ENCODE data around the gene GPA33. TPM values are rescaled to one million over a fixed set of nuclear protein-coding genes. Genes with fewer than 3 reads are reported as not detected.

GPA33 gene
- polyA plus RNA-seq, 1 donor from 2014 or later: 0.14 TPM

DNA sequence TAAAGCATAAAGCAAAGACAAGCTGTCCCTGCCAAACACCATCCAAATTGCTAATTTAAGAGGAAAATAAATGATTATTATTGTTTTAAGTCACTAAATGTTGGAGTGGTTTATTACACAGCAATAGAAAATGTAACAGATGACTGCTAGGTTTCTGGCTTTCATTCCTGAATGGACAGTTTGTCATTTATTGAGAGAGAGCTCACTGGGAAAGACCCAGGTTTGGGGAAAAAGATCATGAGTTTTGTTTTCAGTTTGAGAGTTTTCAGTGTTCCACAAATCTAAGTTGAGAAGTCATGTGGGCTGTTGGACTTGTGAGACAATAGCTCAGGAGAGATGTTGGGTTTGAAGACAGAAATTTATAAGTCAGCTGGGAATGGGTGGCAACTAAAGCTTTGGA is 5.4 kb downstream of the GPA33 start:
- Histone ChIP-seq H3K9me2 (ENCODE audit: insufficient read depth, low read length) (no peaks in the 10 kb centered on the region), H3K9ac (ENCODE audit: low read length) (no peak overlapping the region), H3K4me2 (ENCODE audit: low read length) (no peak overlapping the region), H3K4me3 (ENCODE audit: low read length) (no peak overlapping the region), H3F3A (ENCODE audit: insufficient read depth, low read length, poor library complexity, severe bottlenecking) (no peaks in the 10 kb centered on the region), H3K36me3 (ENCODE audit: insufficient read depth, low read length) (no peaks in the 10 kb centered on the region), H3K27ac (ENCODE audit: low read length) (no peak overlapping the region), H3K79me2 (replicated peaks; ENCODE audit: insufficient read depth, low read length) (no peaks in the 10 kb centered on the region), H4K20me1 (ENCODE audit: insufficient read depth) (no peaks in the 10 kb centered on the region), H2AFZ (ENCODE audit: low read depth, low read length) (no peak overlapping the region), H3K9me3 (ENCODE audit: low read length) (no peaks in the 10 kb centered on the region), H3K27me3 (ENCODE audit: insufficient read depth, low read depth, low read length) (no peaks in the 10 kb centered on the region)
- no peak for TF ChIP-seq RAD21 (conservative IDR thresholded peaks at IDR 0.05)
- no peak for TF ChIP-seq EZH2 (IDR thresholded peaks at IDR 0.05; ENCODE audit: borderline replicate concordance, insufficient read depth, low read length, poor library complexity, severe bottlenecking)
- TF ChIP-seq EP300 (conservative IDR thresholded peaks at IDR 0.05; ENCODE audit: poor library complexity, severe bottlenecking): no peak
- TF ChIP-seq, protein P1, sequence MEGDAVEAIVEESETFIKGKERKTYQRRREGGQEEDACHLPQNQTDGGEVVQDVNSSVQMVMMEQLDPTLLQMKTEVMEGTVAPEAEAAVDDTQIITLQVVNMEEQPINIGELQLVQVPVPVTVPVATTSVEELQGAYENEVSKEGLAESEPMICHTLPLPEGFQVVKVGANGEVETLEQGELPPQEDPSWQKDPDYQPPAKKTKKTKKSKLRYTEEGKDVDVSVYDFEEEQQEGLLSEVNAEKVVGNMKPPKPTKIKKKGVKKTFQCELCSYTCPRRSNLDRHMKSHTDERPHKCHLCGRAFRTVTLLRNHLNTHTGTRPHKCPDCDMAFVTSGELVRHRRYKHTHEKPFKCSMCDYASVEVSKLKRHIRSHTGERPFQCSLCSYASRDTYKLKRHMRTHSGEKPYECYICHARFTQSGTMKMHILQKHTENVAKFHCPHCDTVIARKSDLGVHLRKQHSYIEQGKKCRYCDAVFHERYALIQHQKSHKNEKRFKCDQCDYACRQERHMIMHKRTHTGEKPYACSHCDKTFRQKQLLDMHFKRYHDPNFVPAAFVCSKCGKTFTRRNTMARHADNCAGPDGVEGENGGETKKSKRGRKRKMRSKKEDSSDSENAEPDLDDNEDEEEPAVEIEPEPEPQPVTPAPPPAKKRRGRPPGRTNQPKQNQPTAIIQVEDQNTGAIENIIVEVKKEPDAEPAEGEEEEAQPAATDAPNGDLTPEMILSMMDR (IDR thresholded peaks at IDR 0.05; ENCODE audit: poor library complexity, severe bottlenecking): no peak
- TF ChIP-seq POLR2AphosphoS5 (IDR thresholded peaks at IDR 0.05): no peak
- no peak for TF ChIP-seq TAF1 (IDR thresholded peaks at IDR 0.05; ENCODE audit: low read depth)
- TF ChIP-seq, protein P2, sequence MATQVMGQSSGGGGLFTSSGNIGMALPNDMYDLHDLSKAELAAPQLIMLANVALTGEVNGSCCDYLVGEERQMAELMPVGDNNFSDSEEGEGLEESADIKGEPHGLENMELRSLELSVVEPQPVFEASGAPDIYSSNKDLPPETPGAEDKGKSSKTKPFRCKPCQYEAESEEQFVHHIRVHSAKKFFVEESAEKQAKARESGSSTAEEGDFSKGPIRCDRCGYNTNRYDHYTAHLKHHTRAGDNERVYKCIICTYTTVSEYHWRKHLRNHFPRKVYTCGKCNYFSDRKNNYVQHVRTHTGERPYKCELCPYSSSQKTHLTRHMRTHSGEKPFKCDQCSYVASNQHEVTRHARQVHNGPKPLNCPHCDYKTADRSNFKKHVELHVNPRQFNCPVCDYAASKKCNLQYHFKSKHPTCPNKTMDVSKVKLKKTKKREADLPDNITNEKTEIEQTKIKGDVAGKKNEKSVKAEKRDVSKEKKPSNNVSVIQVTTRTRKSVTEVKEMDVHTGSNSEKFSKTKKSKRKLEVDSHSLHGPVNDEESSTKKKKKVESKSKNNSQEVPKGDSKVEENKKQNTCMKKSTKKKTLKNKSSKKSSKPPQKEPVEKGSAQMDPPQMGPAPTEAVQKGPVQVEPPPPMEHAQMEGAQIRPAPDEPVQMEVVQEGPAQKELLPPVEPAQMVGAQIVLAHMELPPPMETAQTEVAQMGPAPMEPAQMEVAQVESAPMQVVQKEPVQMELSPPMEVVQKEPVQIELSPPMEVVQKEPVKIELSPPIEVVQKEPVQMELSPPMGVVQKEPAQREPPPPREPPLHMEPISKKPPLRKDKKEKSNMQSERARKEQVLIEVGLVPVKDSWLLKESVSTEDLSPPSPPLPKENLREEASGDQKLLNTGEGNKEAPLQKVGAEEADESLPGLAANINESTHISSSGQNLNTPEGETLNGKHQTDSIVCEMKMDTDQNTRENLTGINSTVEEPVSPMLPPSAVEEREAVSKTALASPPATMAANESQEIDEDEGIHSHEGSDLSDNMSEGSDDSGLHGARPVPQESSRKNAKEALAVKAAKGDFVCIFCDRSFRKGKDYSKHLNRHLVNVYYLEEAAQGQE (IDR thresholded peaks at IDR 0.05; ENCODE audit: borderline replicate concordance): no peak
- no peak for TF ChIP-seq MXI1 (conservative IDR thresholded peaks at IDR 0.05; ENCODE audit: poor library complexity, severe bottlenecking)
- TF ChIP-seq SMC3 (conservative IDR thresholded peaks at IDR 0.05; ENCODE audit: poor library complexity): no peak

DNA sequence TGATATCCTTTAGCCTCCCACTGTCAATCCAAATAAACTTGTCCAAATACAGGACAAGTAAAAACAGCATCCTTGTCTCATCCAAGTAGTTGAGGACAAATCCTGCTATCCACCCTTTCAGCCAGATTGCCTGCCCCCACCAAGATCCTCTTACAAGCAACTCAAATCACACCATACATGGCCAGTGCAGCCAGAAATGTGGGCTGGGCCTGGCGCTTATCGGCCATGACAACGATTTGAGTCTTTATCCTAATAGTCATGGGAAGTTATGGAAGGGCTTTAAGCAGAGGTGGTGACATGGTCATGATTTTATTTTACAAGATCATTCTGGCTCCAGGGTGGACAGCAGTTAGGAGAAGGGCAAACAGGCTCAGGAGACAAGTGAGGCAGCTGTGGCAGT is 6.3 kb downstream of the GPA33 start:
- no peaks in the 10 kb centered on the region for H3K27me3 ChIP-seq (ENCODE audit: insufficient read depth, low read depth, low read length)
- H3K27ac ChIP-seq (ENCODE audit: low read length): no peak overlapping the region
- H3K9me2 ChIP-seq (ENCODE audit: insufficient read depth, low read length): no peaks in the 10 kb centered on the region
- no peak overlapping the region for H3K9ac ChIP-seq (ENCODE audit: low read length)
- H4K20me1 ChIP-seq (ENCODE audit: insufficient read depth): no peaks in the 10 kb centered on the region
- H2AFZ ChIP-seq (ENCODE audit: low read depth, low read length): no peak overlapping the region
- H3K4me2 ChIP-seq (ENCODE audit: low read length): no peak overlapping the region
- H3K36me3 ChIP-seq (ENCODE audit: insufficient read depth, low read length): no peaks in the 10 kb centered on the region
- H3F3A ChIP-seq (ENCODE audit: insufficient read depth, low read length, poor library complexity, severe bottlenecking): no peaks in the 10 kb centered on the region
- no peak overlapping the region for H3K4me3 ChIP-seq (ENCODE audit: low read length)
- TF ChIP-seq, protein P1 (IDR thresholded peaks at IDR 0.05; ENCODE audit: poor library complexity, severe bottlenecking): no peak
- TF ChIP-seq TAF1 (IDR thresholded peaks at IDR 0.05; ENCODE audit: low read depth) (no peak), RAD21 (conservative IDR thresholded peaks at IDR 0.05) (no peak), POLR2AphosphoS5 (IDR thresholded peaks at IDR 0.05) (no peak), MXI1 (conservative IDR thresholded peaks at IDR 0.05; ENCODE audit: poor library complexity, severe bottlenecking) (no peak), EP300 (conservative IDR thresholded peaks at IDR 0.05; ENCODE audit: poor library complexity, severe bottlenecking) (no peak), EZH2 (IDR thresholded peaks at IDR 0.05; ENCODE audit: borderline replicate concordance, insufficient read depth, low read length, poor library complexity, severe bottlenecking) (no peak), SMC3 (conservative IDR thresholded peaks at IDR 0.05; ENCODE audit: poor library complexity) (no peak)
- TF ChIP-seq, protein P2 (IDR thresholded peaks at IDR 0.05; ENCODE audit: borderline replicate concordance): no peak
- H3K9me3 ChIP-seq (ENCODE audit: low read length): no peaks in the 10 kb centered on the region
- no peaks in the 10 kb centered on the region for H3K79me2 ChIP-seq (replicated peaks; ENCODE audit: insufficient read depth, low read length)

Data from neural cell (in vitro differentiated cells).